Esophagus muscularis mucosa (tissue), 4 donors: ENCODE data around the gene UCP2.
"Not testable (repeated sequence)": the region's sequence is repeated elsewhere in the genome, so short reads cannot be mapped to it uniquely, and the experiment has no call there.

ENCODE experiments used
- EP300 ChIP-seq: sonication (generic); formaldehyde crosslinking; IDR thresholded peaks from one replicate; pipeline ENCODE4 v1.6.1; 2017; ENCODE audit warnings: antibody characterized with exemption
- POLR2A ChIP-seq: fragments of 450-650 bp; IDR thresholded peaks from one replicate; pipeline ENCODE4 v1.6.1; 2017; ENCODE audit warnings: antibody characterized with exemption, moderate library complexity, mild to moderate bottlenecking, low read depth
- TF ChIP-seq, protein P1 (sequence below), 3 experiments: fragments of 200-600 bp in 2 of 3; fragments of 450-650 bp in 1 of 3; sonication (generic) in 2 of 3; IDR thresholded peaks; one replicate each; pipeline ENCODE4 v1.5.1; 2017 to 2019; ENCODE audit warnings: antibody characterized with exemption in 3 of 3, mild to moderate bottlenecking in 2 of 3, moderate library complexity in 1 of 3

DNA sequence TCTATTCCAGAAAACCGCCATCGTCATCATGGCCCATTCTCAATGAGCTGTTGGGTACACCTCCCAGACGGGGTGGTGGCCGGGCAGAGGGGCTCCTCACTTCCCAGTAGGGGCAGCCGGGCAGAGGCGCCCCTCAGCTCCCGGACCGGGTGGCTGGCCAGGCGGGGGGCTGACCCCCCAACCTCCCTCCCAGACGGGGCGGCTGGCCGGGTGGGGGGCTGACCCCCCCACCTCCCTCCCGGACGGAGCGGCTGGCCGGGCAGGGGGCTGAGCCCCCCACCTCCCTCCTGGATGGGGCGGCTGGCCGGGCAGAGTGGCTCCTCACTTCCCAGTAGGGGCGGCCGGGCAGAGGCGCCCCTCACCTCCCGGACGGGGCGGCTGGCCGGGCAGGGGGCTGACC lies 46.6 kb downstream of the UCP2 start:
- TF ChIP-seq, protein P1, sequence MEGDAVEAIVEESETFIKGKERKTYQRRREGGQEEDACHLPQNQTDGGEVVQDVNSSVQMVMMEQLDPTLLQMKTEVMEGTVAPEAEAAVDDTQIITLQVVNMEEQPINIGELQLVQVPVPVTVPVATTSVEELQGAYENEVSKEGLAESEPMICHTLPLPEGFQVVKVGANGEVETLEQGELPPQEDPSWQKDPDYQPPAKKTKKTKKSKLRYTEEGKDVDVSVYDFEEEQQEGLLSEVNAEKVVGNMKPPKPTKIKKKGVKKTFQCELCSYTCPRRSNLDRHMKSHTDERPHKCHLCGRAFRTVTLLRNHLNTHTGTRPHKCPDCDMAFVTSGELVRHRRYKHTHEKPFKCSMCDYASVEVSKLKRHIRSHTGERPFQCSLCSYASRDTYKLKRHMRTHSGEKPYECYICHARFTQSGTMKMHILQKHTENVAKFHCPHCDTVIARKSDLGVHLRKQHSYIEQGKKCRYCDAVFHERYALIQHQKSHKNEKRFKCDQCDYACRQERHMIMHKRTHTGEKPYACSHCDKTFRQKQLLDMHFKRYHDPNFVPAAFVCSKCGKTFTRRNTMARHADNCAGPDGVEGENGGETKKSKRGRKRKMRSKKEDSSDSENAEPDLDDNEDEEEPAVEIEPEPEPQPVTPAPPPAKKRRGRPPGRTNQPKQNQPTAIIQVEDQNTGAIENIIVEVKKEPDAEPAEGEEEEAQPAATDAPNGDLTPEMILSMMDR (IDR thresholded peaks at IDR 0.05), result not testable (repeated sequence)
- not testable (repeated sequence) for TF ChIP-seq POLR2A, EP300
